ENCODE data around the gene WDR47. TPM values are rescaled to one million over a fixed set of nuclear protein-coding genes. Genes with fewer than 3 reads are reported as not detected.

Gene WDR47
- total RNA-seq, 1 experiment from 2014 or later = 9.3 TPM

DNA sequence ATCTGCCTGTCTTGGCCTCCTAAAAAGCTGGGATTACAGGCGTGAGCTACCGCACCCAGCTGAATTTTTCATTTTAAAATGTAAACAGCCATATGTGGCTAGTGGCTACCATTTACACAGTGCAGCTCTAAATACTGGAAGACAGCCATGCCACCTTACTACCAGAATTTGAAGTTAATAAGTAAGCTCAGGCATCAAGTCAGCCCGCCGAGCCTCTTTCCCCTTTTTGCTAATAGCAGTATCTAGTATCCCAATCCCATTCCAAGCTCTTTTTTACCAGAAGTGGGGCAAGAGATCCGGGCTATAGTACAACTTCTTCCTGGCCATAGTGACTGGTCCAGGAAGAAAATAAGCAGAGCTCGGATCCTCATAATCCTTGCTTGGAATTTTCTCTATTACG, 18.8 kb upstream of the WDR47 start:
- BruUV-seq (replicated peaks) = no TSS peak
- no peak overlapping the region for H2AFZ ChIP-seq (ENCODE audit: low read depth, low read length, poor library complexity, severe bottlenecking)
- TF ChIP-seq, protein P1, sequence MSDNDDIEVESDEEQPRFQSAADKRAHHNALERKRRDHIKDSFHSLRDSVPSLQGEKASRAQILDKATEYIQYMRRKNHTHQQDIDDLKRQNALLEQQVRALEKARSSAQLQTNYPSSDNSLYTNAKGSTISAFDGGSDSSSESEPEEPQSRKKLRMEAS (IDR thresholded peaks at IDR 0.05) = no peak
- TF ChIP-seq RAD21 (IDR thresholded peaks at IDR 0.05; ENCODE audit: low read depth) (no peak), SIN3A (IDR thresholded peaks at IDR 0.05; ENCODE audit: low read depth) (no peak), JUND (IDR thresholded peaks at IDR 0.05) (no peak), ZNF274 (IDR thresholded peaks at IDR 0.05; ENCODE audit: low read depth, low read length) (no peak), TCF7L2 (IDR thresholded peaks at IDR 0.05; ENCODE audit: borderline replicate concordance, extremely low read depth, insufficient read depth, insufficient read length) (no peak), EZH2 (IDR thresholded peaks at IDR 0.05) (no peak), POLR2A (IDR thresholded peaks at IDR 0.05; ENCODE audit: borderline replicate concordance, extremely low read depth, insufficient read depth, insufficient read length) (no peak), SRF (IDR thresholded peaks at IDR 0.05; ENCODE audit: low read depth) (no peak), ELF1 (IDR thresholded peaks at IDR 0.05; ENCODE audit: borderline replicate concordance, low read depth) (no peak), FOSL1 (IDR thresholded peaks at IDR 0.05; ENCODE audit: low read depth) (no peak)
- TF ChIP-seq, protein P2, sequence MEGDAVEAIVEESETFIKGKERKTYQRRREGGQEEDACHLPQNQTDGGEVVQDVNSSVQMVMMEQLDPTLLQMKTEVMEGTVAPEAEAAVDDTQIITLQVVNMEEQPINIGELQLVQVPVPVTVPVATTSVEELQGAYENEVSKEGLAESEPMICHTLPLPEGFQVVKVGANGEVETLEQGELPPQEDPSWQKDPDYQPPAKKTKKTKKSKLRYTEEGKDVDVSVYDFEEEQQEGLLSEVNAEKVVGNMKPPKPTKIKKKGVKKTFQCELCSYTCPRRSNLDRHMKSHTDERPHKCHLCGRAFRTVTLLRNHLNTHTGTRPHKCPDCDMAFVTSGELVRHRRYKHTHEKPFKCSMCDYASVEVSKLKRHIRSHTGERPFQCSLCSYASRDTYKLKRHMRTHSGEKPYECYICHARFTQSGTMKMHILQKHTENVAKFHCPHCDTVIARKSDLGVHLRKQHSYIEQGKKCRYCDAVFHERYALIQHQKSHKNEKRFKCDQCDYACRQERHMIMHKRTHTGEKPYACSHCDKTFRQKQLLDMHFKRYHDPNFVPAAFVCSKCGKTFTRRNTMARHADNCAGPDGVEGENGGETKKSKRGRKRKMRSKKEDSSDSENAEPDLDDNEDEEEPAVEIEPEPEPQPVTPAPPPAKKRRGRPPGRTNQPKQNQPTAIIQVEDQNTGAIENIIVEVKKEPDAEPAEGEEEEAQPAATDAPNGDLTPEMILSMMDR (IDR thresholded peaks at IDR 0.05 in 2 of 3, conservative IDR thresholded peaks at IDR 0.05 in 1 of 3; ENCODE audit: borderline replicate concordance in 1 of 3, insufficient read depth in 1 of 3, low read depth in 2 of 3, low read length in 2 of 3) = no peak
- TF ChIP-seq, protein P3, sequence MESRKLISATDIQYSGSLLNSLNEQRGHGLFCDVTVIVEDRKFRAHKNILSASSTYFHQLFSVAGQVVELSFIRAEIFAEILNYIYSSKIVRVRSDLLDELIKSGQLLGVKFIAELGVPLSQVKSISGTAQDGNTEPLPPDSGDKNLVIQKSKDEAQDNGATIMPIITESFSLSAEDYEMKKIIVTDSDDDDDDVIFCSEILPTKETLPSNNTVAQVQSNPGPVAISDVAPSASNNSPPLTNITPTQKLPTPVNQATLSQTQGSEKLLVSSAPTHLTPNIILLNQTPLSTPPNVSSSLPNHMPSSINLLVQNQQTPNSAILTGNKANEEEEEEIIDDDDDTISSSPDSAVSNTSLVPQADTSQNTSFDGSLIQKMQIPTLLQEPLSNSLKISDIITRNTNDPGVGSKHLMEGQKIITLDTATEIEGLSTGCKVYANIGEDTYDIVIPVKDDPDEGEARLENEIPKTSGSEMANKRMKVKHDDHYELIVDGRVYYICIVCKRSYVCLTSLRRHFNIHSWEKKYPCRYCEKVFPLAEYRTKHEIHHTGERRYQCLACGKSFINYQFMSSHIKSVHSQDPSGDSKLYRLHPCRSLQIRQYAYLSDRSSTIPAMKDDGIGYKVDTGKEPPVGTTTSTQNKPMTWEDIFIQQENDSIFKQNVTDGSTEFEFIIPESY (IDR thresholded peaks at IDR 0.05; ENCODE audit: extremely low read depth, insufficient replicate concordance, low read length) = no peak
- H3K27me3 ChIP-seq (ENCODE audit: insufficient read depth, low read length) = no peaks in the 10 kb centered on the region
- RAD21 ChIA-PET (ENCODE audit: low non-redundant PET in 1 of 2, low total read pairs in 2 of 2, uncharacterized antibody in 2 of 2, unreplicated experiment in 2 of 2) = no interaction called here
- H3K36me3 ChIP-seq (ENCODE audit: control insufficient read depth in 1 of 2, insufficient read depth in 2 of 2, low read length in 2 of 2) = peaks cover 6 to 9% of the 10 kb centered on the region in 2 experiments; a peak in 3 of 4 replicates
- DNase-seq (ENCODE audit: low read depth, low spot score) (no peak), ATAC-seq (no peak)
- intact Hi-C loops (cut with micrococcal nuclease) = no loop called here
- CTCF ChIA-PET = no interaction called here
- H3K9ac ChIP-seq (ENCODE audit: low read length) = no peak overlapping the region
- H3K4me2 ChIP-seq (ENCODE audit: low read length) = no peak overlapping the region
- no peaks in the 10 kb centered on the region for H3K4me1 ChIP-seq (ENCODE audit: control insufficient read depth in 1 of 2, insufficient read depth in 2 of 2, low read length in 2 of 2)
- H3K9me2 ChIP-seq (ENCODE audit: insufficient read depth) = no peaks in the 10 kb centered on the region; the same call in 1 of the 2 replicates
- no peaks in the 10 kb centered on the region for H3K9me3 ChIP-seq (ENCODE audit: control insufficient read depth in 1 of 2, insufficient read depth in 1 of 2, low read depth in 1 of 2, low read length in 2 of 2)
- H3K27ac ChIP-seq (ENCODE audit: low read depth, low read length) = no peak overlapping the region
- no peak overlapping the region for H3K4me3 ChIP-seq (replicated peaks in 1 of 2; ENCODE audit: low read depth in 1 of 2, low read length in 2 of 2)
- POLR2A ChIA-PET = interaction anchor here (0.8 to 2.3 kb wide), 2 partner anchors 16 to 19 kb away, joined by 3 to 7 read pairs; partner anchors contain the start of genes TAF13 and WDR47
- no peaks in the 10 kb centered on the region for H3K79me2 ChIP-seq (ENCODE audit: insufficient read depth, low read length)
- H4K20me1 ChIP-seq (ENCODE audit: insufficient read depth) = no peaks in the 10 kb centered on the region; the same call in 1 of the 2 replicates
